Left ventricle myocardium inferior (tissue), 1 donor: ENCODE results near the gene CFD. TPM values are rescaled to one million over a fixed set of nuclear protein-coding genes. Genes with fewer than 3 reads are reported as not detected.
A peak's percentile ranks its signal among the peaks of the same experiment; 100 is the strongest.
"Not testable (repeated sequence)": the region's sequence is repeated elsewhere in the genome, so short reads cannot be mapped to it uniquely, and the experiment has no call there.

Experiments used
- DNase-seq: peaks from one replicate; pipeline ENCODE4 v3.0.0-alpha.2; 2020
- H3K27ac ChIP-seq: fragments of 200-600 bp; replicated peaks from 2 replicates; pipeline ENCODE4 v1.8.0; 2021
- H3K27me3 ChIP-seq: fragments of 200-600 bp; 2 replicates; pipeline ENCODE4 v1.8.0; 2021; ENCODE audit warnings: low read depth
- H3K36me3 ChIP-seq: fragments of 200-600 bp; 2 replicates; pipeline ENCODE4 v1.8.0; 2021
- H3K4me1 ChIP-seq: fragments of 200-600 bp; 2 replicates; pipeline ENCODE4 v1.8.0; 2021
- H3K4me3 ChIP-seq: fragments of 200-600 bp; 2 replicates; pipeline ENCODE4 v1.8.0; 2021; ENCODE audit warnings: mild to moderate bottlenecking, moderate library complexity
- H3K9me3 ChIP-seq: fragments of 200-600 bp; replicated peaks from 2 replicates; pipeline ENCODE4 v1.8.0; 2021
- intact Hi-C: fragments of 100-400 bp; cut with micrococcal nuclease; formaldehyde crosslinking; loops from one replicate; pipeline ENCODE4 v1.11.0; 2022
- total RNA-seq: library from RNA; stranded (reverse); fragmentation: NEBNext Ultra II Directional; extraction: Animal tissue kit (Norgen Biotek cat#: 25700); gene quantifications from one replicate; pipeline ENCODE4 v1.2.1, GENCODE V29; 2021
- TF ChIP-seq, protein P1 (sequence below): fragments of 200-600 bp; IDR thresholded peaks from 2 replicates; pipeline ENCODE4 v1.8.0; 2021; ENCODE audit warnings: antibody characterized with exemption, mild to moderate bottlenecking, borderline replicate concordance
- donor health status: DM: no; HTN: yes; CAD: no; lungs with severe emphysema.

Gene CFD
- total RNA-seq, 1 donor from 2014 or later, result 200 TPM

GRCh38 chr19:873084-873483 lies 13.6 kb downstream of the CFD start:
- Histone ChIP-seq H3K36me3 (peaks cover 32% of the 10 kb centered on the region), H3K27ac (peak overlapping the region; percentile 63), H3K4me1 (peaks cover 35% of the 10 kb centered on the region), H3K27me3 (no peaks in the 10 kb centered on the region), H3K4me3 (no peak overlapping the region), H3K9me3 (no peaks in the 10 kb centered on the region)
- TF ChIP-seq, protein P1, sequence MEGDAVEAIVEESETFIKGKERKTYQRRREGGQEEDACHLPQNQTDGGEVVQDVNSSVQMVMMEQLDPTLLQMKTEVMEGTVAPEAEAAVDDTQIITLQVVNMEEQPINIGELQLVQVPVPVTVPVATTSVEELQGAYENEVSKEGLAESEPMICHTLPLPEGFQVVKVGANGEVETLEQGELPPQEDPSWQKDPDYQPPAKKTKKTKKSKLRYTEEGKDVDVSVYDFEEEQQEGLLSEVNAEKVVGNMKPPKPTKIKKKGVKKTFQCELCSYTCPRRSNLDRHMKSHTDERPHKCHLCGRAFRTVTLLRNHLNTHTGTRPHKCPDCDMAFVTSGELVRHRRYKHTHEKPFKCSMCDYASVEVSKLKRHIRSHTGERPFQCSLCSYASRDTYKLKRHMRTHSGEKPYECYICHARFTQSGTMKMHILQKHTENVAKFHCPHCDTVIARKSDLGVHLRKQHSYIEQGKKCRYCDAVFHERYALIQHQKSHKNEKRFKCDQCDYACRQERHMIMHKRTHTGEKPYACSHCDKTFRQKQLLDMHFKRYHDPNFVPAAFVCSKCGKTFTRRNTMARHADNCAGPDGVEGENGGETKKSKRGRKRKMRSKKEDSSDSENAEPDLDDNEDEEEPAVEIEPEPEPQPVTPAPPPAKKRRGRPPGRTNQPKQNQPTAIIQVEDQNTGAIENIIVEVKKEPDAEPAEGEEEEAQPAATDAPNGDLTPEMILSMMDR, result no peak
- intact Hi-C loops, result no loop called here
- DNase-seq, result no peak

DNA sequence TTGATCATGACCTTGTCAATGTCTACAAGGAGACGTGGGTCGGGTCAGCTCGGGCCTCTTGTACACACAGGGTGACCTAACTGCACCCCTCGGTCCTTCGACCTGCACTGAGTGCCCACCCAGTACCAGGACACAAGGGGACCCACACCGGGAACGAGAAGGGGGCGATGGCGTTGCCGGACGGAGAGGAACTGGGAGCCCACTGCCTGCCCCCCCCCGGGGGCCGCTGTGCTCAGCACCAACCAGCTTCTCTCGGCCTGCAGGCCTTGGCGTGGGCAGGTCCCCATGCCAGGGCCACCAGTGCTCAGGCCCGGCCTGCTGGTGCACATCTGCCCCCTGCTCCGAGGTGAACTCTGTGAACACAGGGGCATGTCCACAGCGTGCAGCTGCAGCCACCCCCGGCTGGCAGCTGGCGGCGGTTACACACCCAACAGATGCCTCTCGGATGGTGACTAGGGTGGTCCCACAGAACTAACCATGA lies 14.1 kb downstream of the CFD start:
- peaks cover 28% of the 10 kb centered on the region for H3K36me3 ChIP-seq
- peak overlapping the region; percentile 63 for H3K27ac ChIP-seq
- DNase-seq, result no peak
- H3K27me3 ChIP-seq, result no peaks in the 10 kb centered on the region
- intact Hi-C loops, result no loop called here
- TF ChIP-seq, protein P1, result no peak
- H3K4me3 ChIP-seq, result no peak overlapping the region
- H3K4me1 ChIP-seq, result peaks cover 30% of the 10 kb centered on the region
- no peaks in the 10 kb centered on the region for H3K9me3 ChIP-seq

DNA sequence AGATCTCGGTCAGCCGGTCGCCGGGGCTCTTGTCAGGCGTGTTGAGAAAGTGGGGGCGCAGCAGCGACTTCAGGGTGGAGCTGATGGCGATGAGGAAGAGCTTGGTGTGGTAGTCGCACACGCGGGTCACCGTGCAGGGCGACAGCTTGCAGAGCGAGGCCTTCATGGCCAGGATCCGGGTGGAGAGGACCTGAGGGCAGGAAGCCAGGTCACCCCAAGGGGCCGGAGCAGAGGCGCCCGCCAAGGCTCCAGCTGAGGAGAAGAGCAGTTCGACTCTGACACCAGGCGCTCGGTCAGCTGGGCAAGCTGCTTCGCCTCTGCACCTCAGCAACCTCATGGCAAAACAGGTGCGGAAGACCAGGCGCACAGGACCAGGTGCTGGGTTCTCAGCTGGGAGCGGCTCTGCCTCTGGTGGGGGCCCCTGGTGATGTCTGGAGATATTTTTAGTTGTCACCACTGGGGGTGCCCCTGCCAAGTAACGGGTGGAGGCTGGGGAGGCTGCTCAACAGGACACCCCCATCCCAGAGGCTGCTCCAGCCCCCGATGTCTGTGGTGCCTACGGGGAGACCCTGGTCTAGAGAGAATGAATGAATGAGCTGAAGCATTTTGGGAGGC lies 15.9 kb downstream of the CFD start:
- peaks cover 34% of the 10 kb centered on the region for H3K36me3 ChIP-seq
- intact Hi-C loops, result no loop called here

GRCh38 chr19:876089-876488 lies 16.6 kb downstream of the CFD start:
- Histone ChIP-seq H3K36me3 (peaks cover 41% of the 10 kb centered on the region), H3K27me3 (no peaks in the 10 kb centered on the region), H3K4me3 (no peak overlapping the region), H3K9me3 (no peaks in the 10 kb centered on the region), H3K4me1 (peaks cover 13% of the 10 kb centered on the region), H3K27ac (no peak overlapping the region)
- no peak for DNase-seq
- intact Hi-C loops, result no loop called here
- TF ChIP-seq, protein P1, result no peak

More for the DNA sequence above, 15.9 kb downstream of the CFD start:
- H3K4me1 ChIP-seq, result peaks cover 16% of the 10 kb centered on the region
- TF ChIP-seq, protein P1, result no peak
- H3K9me3 ChIP-seq, result no peaks in the 10 kb centered on the region
- H3K27ac ChIP-seq, result no peak overlapping the region
- DNase-seq, result no peak
- no peak overlapping the region for H3K4me3 ChIP-seq
- no peaks in the 10 kb centered on the region for H3K27me3 ChIP-seq

DNA sequence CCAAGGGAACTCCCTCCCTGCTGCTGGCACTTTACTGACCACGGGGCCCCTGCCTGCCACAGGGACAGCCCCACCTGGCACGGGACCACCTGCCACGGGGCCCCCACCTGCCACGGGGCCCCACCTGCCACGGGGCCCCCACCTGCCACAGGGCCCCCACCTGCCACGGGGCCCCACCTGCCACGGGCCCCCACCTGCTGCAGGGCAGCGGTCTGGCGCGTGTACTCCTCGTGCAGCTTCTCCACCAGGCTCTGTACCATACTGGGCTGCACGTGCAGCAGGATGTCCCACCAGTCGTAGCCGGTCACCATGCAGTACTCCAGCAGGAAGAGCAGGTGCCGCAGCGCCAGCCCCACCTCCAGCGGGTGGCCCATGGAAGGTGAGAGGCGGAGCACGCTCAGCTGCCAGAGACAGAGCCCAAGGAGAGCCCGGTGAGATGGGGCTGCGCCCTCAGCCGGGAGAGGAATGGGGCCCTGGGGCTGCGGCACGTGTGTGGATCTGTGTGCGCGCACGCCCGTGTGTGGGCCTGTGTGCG lies 17.4 kb downstream of the CFD start:
- no peak overlapping the region for H3K4me3 ChIP-seq
- TF ChIP-seq, protein P1, result no peak
- intact Hi-C loops, result no loop called here
- H3K4me1 ChIP-seq, result peaks cover 9% of the 10 kb centered on the region
- peaks cover 49% of the 10 kb centered on the region for H3K36me3 ChIP-seq
- no peaks in the 10 kb centered on the region for H3K9me3 ChIP-seq
- no peak for DNase-seq
- no peak overlapping the region for H3K27ac ChIP-seq
- H3K27me3 ChIP-seq, result no peaks in the 10 kb centered on the region

- H3K27ac ChIP-seq, intact Hi-C loops, H3K4me3 ChIP-seq, DNase-seq, H3K4me1 ChIP-seq, H3K27me3 ChIP-seq, H3K9me3 ChIP-seq: not testable (repeated sequence)
- H3K36me3 ChIP-seq, result peaks cover 60% of the 10 kb centered on the region
Observed at GRCh38 chr19:877992-878660, 18.7 kb downstream of the CFD start.

DNA sequence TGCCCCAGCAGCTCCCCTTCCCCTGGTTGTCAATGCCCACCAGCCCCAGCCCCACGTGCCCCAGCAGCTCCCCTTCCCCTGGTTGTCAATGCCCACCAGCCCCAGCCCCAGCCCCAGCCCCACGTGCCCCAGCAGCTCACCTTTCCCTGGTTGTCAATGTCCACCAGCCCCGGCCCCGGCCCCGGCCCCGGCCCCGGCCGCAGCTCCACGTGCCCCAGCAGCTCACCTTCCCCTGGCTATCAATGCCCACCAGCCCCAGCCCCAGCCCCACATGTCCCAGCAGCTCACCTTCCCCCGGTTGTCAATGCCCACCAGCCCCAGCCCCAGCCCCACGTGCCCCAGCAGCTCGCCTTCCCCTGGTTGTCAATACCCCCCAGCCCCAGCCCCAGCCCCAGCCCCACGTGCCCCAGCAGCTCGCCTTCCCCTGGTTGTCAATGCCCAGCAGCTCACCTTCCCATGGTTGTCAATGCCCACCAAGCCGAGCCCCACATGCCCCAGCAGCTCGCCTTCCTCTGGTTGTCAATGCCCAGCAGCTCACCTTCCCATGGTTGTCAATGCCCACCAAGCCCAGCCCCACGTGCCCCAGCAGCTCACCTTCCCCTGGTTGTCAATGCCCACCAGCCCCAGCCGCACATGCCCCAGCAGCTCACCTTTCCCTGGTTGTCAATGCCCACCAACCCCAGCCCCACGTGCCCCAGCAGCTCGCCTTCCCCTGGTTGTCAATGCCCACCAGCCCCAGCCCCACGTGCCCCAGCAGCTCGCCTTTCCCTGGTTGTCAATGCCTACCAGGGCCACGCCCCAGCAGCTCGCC lies 19.5 kb downstream of the CFD start:
- intact Hi-C loops, DNase-seq, H3K4me3 ChIP-seq, H3K27me3 ChIP-seq, H3K27ac ChIP-seq, H3K9me3 ChIP-seq, H3K4me1 ChIP-seq: not testable (repeated sequence)
- H3K36me3 ChIP-seq, result peaks cover 62% of the 10 kb centered on the region
